HG03064 (cell line): ENCODE data around the gene PPFIA1.
"Not testable (repeated sequence)": the region's sequence is repeated elsewhere in the genome, so short reads cannot be mapped to it uniquely, and the experiment has no call there.

ENCODE experiments used
- ATAC-seq: cut with Tn5 transposase; IDR thresholded peaks from one replicate; pipeline ENCODE4 v1.9.1; 2021; ENCODE audit warnings: low read depth; ENCODE audit not compliant: unreplicated experiment

The PPFIA1 gene

GRCh38 chr11:70319396-70320076 lies 49.0 kb downstream of the PPFIA1 start:
- no peak for ATAC-seq

DNA sequence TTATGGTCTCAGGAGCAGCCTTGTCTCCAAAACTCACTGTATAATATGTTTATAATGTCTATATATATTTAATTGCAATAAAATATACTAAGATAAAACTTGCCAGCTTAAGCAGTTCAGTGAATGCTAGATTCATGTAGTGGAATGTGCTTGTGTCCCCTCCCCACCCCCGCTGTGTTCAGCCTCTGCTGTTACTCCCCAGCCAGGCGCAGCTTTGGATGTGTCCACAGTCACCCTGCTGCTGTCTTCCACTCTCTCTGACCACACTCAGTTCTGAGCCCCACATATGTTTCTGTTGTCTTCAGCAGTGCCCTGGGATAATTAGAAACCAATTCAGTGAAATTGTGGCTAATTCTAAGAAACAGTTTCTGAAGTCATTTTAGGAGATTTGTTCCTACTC lies 52.2 kb downstream of the PPFIA1 start:
- no peak for ATAC-seq

GRCh38 chr11:70323806-70324205 lies 53.3 kb downstream of the PPFIA1 start:
- ATAC-seq: no peak

DNA sequence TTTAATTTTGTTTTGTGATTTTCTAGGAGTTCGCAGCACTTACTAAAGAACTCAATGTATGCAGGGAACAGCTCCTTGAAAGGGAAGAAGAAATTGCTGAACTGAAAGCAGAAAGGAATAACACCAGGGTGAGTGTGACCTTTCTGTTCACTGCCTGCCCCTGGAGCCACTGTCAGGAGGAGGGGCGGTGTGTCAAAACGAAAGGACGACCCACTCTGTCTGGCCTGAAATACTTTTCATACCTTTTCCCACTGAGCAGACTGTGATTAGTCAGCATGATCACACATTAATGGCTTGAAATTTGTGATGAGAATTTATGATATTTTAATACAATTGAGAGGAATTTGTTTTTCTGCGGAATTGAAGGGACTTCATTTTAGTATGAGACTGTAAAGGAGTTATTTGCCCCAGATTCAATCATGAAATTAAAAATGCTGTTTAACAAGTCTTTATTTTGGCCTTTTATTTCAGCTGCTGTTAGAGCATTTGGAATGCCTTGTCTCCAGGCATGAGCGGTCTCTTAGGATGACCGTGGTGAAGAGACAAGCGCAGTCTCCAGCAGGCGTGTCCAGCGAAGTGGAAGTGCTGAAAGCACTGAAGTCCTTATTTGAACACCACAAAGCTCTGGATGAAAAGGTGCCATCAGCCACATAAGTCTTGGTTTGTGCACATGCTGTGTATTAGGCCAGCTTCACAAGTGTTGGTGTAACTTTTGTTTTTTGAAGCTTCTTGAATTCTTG lies 54.1 kb downstream of the PPFIA1 start:
- no peak for ATAC-seq

DNA sequence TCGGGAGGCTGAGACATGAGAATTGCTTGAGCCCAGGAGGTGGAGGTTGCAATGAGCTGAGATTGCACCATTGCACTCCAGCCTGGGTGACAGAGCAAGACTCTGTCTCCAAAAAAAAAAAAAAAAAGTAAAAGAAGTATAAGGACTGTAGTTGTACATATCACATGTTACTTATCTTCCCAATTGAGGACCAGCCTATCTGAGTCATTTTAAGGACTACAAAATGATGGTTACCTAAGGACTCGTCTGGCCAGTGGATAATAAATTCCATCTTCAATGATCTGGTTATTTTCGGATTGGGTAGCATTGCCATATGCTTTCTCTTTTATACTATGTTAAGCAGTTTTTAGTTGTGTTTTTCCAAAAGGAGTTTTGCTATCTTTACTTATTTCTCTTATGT lies 55.3 kb downstream of the PPFIA1 start:
- ATAC-seq: no peak

GRCh38 chr11:70326365-70326811 lies 55.9 kb downstream of the PPFIA1 start:
- no peak for ATAC-seq

- no peak for ATAC-seq
These were observed 56.3 kb downstream of the PPFIA1 start for GRCh38 chr11:70326833-70327232.

- no peak for ATAC-seq
These were observed 57.2 kb downstream of the PPFIA1 start for GRCh38 chr11:70327717-70328116.

- ATAC-seq: no peak
These were observed 58.1 kb downstream of the PPFIA1 start for GRCh38 chr11:70328556-70328955.

- ATAC-seq: not testable (repeated sequence)
These were observed 60.9 kb downstream of the PPFIA1 start for GRCh38 chr11:70331320-70331843.

DNA sequence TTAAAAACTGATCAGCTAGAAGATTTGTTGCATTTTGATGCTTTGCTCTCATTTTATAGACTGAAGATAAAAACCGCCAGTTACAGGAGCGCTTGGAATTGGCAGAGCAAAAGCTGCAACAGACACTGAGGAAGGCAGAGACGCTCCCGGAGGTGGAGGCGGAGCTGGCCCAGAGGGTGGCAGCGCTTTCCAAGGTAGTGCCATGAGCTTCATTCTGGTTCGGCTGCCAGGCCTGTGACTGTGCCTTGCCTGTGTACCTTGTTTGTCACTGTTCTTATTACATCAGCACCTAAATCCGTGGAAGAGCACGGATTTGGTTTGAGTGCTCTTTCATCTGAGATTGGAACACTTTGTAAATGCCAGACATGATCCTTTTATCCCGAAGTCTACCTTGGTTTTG lies 61.4 kb downstream of the PPFIA1 start:
- no peak for ATAC-seq

GRCh38 chr11:70332567-70332966 lies 62.1 kb downstream of the PPFIA1 start:
- ATAC-seq: no peak

DNA sequence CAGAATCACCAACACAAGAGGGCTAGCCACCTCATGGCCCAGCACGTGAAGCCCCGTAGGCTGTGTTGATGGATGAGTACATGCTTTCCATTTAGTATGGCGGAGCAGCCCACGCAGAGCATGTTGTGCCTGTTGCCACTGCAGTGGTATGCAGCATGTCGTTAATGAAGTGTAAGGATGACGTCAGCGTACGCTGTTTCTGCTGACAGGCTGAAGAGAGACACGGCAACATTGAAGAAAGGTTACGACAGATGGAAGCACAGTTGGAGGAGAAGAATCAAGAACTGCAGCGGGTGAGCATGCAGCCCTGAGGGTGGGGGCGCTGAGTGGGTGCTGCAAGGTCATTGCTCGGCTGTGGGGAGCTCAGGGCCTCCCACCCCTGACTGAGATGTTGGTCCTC lies 62.8 kb downstream of the PPFIA1 start:
- no peak for ATAC-seq

- ATAC-seq: no peak
These were observed 64.0 kb downstream of the PPFIA1 start for GRCh38 chr11:70334351-70334995.

DNA sequence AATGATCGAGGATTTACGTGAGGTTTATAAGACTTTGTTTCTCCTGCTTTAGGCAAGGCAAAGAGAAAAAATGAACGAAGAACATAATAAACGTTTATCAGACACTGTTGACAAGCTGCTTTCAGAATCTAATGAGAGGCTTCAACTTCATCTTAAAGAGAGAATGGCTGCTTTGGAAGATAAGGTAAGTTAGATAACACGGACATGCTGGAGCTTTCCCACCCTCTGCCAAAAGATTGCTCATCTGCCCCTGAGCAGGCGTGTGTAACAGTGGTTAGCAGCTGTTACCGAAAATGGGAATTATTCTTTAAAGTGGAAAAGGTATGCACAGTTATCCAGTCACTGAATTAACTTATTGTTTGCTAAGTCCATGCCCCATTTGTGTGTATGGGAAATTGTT lies 65.0 kb downstream of the PPFIA1 start:
- no peak for ATAC-seq

DNA sequence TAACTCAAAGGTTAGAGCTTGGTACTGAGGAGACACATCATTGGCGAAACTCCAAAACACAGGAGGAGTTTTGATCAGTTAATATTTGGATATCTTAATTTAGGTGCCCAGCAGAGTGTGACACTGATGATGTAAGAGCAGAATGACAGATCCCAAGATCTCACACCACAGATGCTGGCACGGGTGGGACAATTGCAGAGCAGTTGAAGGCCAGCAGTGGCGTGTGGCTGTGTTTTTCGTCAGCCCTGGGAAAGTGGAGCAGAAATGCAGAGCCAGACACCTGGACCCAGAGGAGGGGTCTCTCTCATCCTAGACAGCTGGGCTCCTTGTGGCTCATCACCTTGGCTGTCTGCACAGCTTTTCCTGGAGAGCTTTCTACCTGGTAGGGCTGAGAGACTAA lies 68.1 kb downstream of the PPFIA1 start:
- no peak for ATAC-seq

DNA sequence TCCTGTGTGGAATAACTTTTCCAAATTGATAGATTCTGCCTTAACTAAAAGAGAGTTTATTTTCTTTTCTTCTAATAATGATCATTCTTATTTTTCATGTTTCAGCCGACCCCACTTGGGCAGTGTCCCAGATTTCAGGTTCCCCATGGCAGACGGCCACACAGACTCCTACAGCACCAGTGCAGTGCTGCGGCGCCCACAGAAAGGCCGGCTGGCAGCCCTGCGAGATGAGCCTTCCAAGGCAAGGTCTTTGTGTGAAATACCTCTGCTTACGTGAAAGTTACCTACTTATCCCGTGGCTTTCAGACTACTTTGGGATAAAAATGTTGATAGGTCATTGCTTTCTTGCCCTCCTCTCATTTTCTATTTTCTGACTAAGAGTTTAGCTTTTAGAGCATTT lies 68.6 kb downstream of the PPFIA1 start:
- ATAC-seq: no peak

DNA sequence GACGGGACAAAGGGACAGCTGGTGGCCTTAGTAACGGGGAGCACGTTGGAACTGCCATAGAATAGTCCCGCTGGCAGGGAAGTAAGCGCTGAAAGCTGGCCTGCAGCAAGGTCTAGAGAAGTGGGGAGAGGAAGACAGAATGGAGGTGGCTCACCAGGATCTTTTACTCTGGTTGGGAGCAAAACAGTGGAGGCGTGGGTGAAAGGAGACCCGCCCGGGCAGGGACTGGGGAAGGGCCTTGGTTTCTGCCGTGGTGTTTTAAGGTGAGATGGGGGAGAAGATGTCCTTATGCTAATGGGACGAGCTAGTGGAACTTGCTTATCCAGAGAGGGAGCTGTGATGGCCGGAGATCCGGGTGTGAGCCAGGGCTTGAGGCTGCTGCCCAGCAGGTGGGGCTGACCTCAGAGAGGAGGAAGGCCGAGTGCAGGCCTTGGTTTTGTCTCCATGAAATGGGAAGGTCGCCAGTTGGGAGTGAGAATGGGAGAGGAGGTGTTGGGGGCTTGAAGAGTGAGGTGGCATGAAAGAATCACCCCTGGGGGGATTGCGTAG lies 71.5 kb downstream of the PPFIA1 start:
- no peak for ATAC-seq

DNA sequence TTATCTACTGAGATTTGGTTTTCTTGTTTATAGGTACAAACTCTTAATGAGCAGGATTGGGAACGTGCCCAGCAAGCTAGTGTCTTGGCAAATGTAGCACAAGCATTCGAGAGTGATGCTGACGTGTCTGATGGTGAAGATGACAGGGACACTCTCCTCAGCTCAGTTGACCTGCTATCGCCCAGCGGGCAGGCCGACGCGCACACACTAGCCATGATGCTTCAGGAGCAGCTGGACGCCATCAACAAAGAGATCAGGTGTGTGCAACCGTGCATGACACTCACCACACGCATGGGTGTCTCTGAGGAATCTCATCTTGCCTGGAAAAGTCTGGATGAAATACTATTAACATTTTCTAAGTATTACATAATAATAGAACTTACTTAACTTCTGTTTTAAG lies 73.1 kb downstream of the PPFIA1 start:
- ATAC-seq: no peak

- ATAC-seq: no peak
These were observed 77.7 kb downstream of the PPFIA1 start for GRCh38 chr11:70348191-70348590.

DNA sequence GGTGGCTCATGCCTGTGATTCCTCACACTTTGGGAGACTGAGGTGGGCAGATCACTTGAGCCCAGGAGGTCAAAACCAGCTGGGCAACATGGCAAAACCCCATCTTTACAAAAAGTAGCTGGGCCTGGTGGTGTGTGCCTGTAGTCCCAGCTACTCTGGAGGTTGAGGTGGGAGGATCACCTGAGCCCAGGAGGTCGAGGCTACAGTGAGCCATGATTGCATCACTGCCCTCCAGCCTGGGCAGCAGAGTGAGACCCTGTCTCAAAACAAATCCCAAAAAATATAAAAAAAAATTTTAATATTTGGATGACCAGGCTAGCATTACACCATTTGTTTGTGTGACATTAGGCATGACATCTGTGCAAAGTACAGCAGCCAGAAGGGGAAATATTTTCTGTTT lies 78.1 kb downstream of the PPFIA1 start:
- ATAC-seq: no peak
